H1 (cell line): ENCODE measurements around the gene STAT4. TPM values are rescaled to one million over a fixed set of nuclear protein-coding genes. Genes with fewer than 3 reads are reported as not detected.

Source experiments
- CTCF ChIA-PET: fragments of 300-600 bp; sonication (Branson Sonifier 250); formaldehyde crosslinking; loops from one replicate; lab custom pipeline; 2021; ENCODE audit not compliant: partially characterized antibody; lab: Charles Lee
- POLR2A ChIA-PET: fragments of 300-600 bp; sonication (Branson Sonifier 250); formaldehyde crosslinking; loops from one replicate; lab custom pipeline; 2021; ENCODE audit warnings: inconsistent platforms; ENCODE audit not compliant: partially characterized antibody; lab: Charles Lee
- DNase-seq, 2 experiments: peaks; one replicate each; pipeline versions ENCODE4 v3.0.0 to v3.0.0-alpha.2; 2010 to 2022; ENCODE audit warnings: low spot score in 2 of 2, low read depth in 1 of 2, mixed read lengths in 1 of 2
- FAIRE-seq: peaks from 2 replicates; lab custom pipeline; 2011; peaks lifted over from hg19 to GRCh38; lab: Jason Lieb, UNC
- H2AFZ ChIP-seq: 2 replicates; pipeline ENCODE4 v1.8.1; 2012; ENCODE audit warnings: low read length, inconsistent platforms
- H2AK5ac ChIP-seq: 2 replicates; pipeline ENCODE4 v1.6.1; 2013; ENCODE audit warnings: low read depth, low read length
- H2BK120ac ChIP-seq: replicated peaks from 2 replicates; pipeline ENCODE3; 2013; ENCODE audit warnings: low read depth, low read length, inconsistent platforms
- H2BK12ac ChIP-seq: 2 replicates; pipeline ENCODE4 v1.6.1; 2013; ENCODE audit warnings: low read depth, low read length
- H2BK15ac ChIP-seq: 2 replicates; pipeline ENCODE4 v1.6.1; 2013; ENCODE audit warnings: low read length
- H2BK20ac ChIP-seq: 2 replicates; pipeline ENCODE4 v1.6.1; 2013; ENCODE audit warnings: low read length
- H2BK5ac ChIP-seq: 2 replicates; pipeline ENCODE4 v1.6.1; 2013; ENCODE audit warnings: low read depth, low read length
- H3K14ac ChIP-seq: 2 replicates; pipeline ENCODE4 v1.6.1; 2013; ENCODE audit warnings: inconsistent platforms; ENCODE audit not compliant: insufficient read length
- H3K18ac ChIP-seq: 2 replicates; pipeline ENCODE4 v1.6.1; 2013; ENCODE audit warnings: low read length; ENCODE audit errors: extremely low read depth
- H3K23ac ChIP-seq: 2 replicates; pipeline ENCODE4 v1.6.1; 2013; ENCODE audit warnings: inconsistent platforms; ENCODE audit not compliant: insufficient read length
- H3K23me2 ChIP-seq: 2 replicates; pipeline ENCODE4 v1.6.1; 2013; ENCODE audit warnings: low read depth, low read length
- H3K27ac ChIP-seq: 2 replicates; pipeline ENCODE4 v1.6.1; 2011; ENCODE audit warnings: low read depth, low read length, inconsistent platforms
- H3K27me3 ChIP-seq, 4 experiments: replicated peaks in 1 of 4; 1 replicate in 1 of 4; 2 replicates in 3 of 4; pipeline versions ENCODE4 v1.6.1 to v1.8.1; 2011 to 2013; ENCODE audit warnings: low read length in 3 of 4, mild to moderate bottlenecking in 3 of 4, inconsistent platforms in 2 of 4, mixed read lengths in 2 of 4, moderate library complexity in 1 of 4; ENCODE audit not compliant: control insufficient read depth in 3 of 4, insufficient read depth in 3 of 4; ENCODE audit errors: extremely low read depth in 1 of 4
- H3K36me3 ChIP-seq, 4 experiments: 2 replicates each; pipeline versions ENCODE4 v1.6.1 to v1.8.1; 2011 to 2013; ENCODE audit warnings: mild to moderate bottlenecking in 4 of 4, low read length in 3 of 4, moderate library complexity in 2 of 4, control low read depth in 1 of 4, inconsistent platforms in 1 of 4; ENCODE audit not compliant: insufficient read depth in 4 of 4, control insufficient read depth in 2 of 4
- H3K4ac ChIP-seq: replicated peaks from 2 replicates; pipeline ENCODE3; 2013; ENCODE audit warnings: low read length, low read depth, mixed read lengths, inconsistent platforms; ENCODE audit not compliant: insufficient read length
- H3K4me1 ChIP-seq, 4 experiments: replicated peaks in 1 of 4; 1 replicate in 1 of 4; 2 replicates in 3 of 4; pipeline versions ENCODE4 v1.6.1 to v1.8.1; 2011 to 2013; ENCODE audit warnings: low read length in 3 of 4, inconsistent platforms in 2 of 4, mixed read lengths in 1 of 4; ENCODE audit not compliant: insufficient read depth in 4 of 4, control insufficient read depth in 3 of 4
- H3K4me2 ChIP-seq, 2 experiments: 2 replicates each; pipeline versions ENCODE4 v1.6.1 to v1.8.1; 2011 to 2013; ENCODE audit warnings: low read depth in 2 of 2, low read length in 2 of 2, control low read depth in 1 of 2, inconsistent platforms in 1 of 2, mild to moderate bottlenecking in 1 of 2; ENCODE audit not compliant: insufficient read depth in 1 of 2
- H3K4me3 ChIP-seq, 4 experiments: fragments of 200-600, 300-600 bp in 1 of 4; sonication (generic), shearing (Covaris generic), sonication (Bioruptor Twin) in 1 of 4; 2 replicates each; pipeline versions ENCODE4 v1.5.1 to v1.8.1; 2011 to 2016; ENCODE audit warnings: low read length in 4 of 4, low read depth in 3 of 4, control low read depth in 2 of 4, inconsistent platforms in 2 of 4, mild to moderate bottlenecking in 2 of 4, mixed read lengths in 1 of 4, moderate library complexity in 1 of 4; ENCODE audit not compliant: insufficient read depth in 2 of 4; ENCODE audit errors: extremely low read depth in 1 of 4
- H3K56ac ChIP-seq: replicated peaks from 2 replicates; pipeline ENCODE3; 2013; ENCODE audit warnings: low read depth, mild to moderate bottlenecking, mixed read lengths, low read length, inconsistent platforms; ENCODE audit not compliant: insufficient read length
- H3K79me1 ChIP-seq: 2 replicates; pipeline ENCODE4 v1.6.1; 2013; ENCODE audit warnings: low read depth, low read length, control low read depth
- H3K79me2 ChIP-seq, 2 experiments: 2 replicates each; pipeline versions ENCODE4 v1.6.1 to v1.8.1; 2012 to 2013; ENCODE audit warnings: low read length in 2 of 2, mild to moderate bottlenecking in 2 of 2, inconsistent platforms in 1 of 2; ENCODE audit not compliant: insufficient read depth in 2 of 2, control insufficient read depth in 1 of 2
- H3K9ac ChIP-seq, 4 experiments: replicated peaks in 1 of 4; 1 replicate in 1 of 4; 2 replicates in 3 of 4; pipeline versions ENCODE4 v1.6.1 to v1.8.1; 2011 to 2013; ENCODE audit warnings: low read depth in 3 of 4, low read length in 3 of 4, control low read depth in 2 of 4, mild to moderate bottlenecking in 2 of 4, moderate library complexity in 2 of 4, inconsistent platforms in 1 of 4; ENCODE audit errors: extremely low read depth in 1 of 4
- H3K9me3 ChIP-seq, 2 experiments: 2 replicates each; pipeline versions ENCODE4 v1.6.1 to v1.8.1; 2012 to 2013; ENCODE audit warnings: mild to moderate bottlenecking in 2 of 2, moderate library complexity in 2 of 2, control low read depth in 1 of 2, inconsistent platforms in 1 of 2, low read depth in 1 of 2, low read length in 1 of 2, mixed read lengths in 1 of 2; ENCODE audit not compliant: insufficient read depth in 2 of 2
- H4K20me1 ChIP-seq, 2 experiments: replicated peaks in 1 of 2; 2 replicates each; pipeline versions ENCODE3 to v1.8.1; 2011 to 2013; ENCODE audit warnings: inconsistent platforms in 2 of 2, low read length in 2 of 2, mild to moderate bottlenecking in 1 of 2; ENCODE audit not compliant: insufficient read depth in 2 of 2, control insufficient read depth in 1 of 2
- H4K5ac ChIP-seq: 2 replicates; pipeline ENCODE4 v1.6.1; 2013; ENCODE audit warnings: low read length, low read depth, mixed read lengths, inconsistent platforms; ENCODE audit not compliant: insufficient read length
- H4K8ac ChIP-seq: 2 replicates; pipeline ENCODE4 v1.8.0; 2013; ENCODE audit warnings: mild to moderate bottlenecking, moderate library complexity, low read length, inconsistent platforms; ENCODE audit not compliant: insufficient read depth; ENCODE audit errors: extremely low read depth
- H4K91ac ChIP-seq: replicated peaks from 2 replicates; pipeline ENCODE3; 2013; ENCODE audit warnings: low read length, mixed read lengths, inconsistent platforms; ENCODE audit not compliant: insufficient read length
- CREB1 ChIP-seq: IDR thresholded peaks from 2 replicates; pipeline ENCODE4 v1.6.1; 2012; ENCODE audit warnings: inconsistent platforms
- GTF2F1 ChIP-seq: IDR thresholded peaks from 2 replicates; pipeline ENCODE4 v1.6.1; 2012; ENCODE audit warnings: low read depth, low read length, improper control_type of control experiment, borderline replicate concordance
- RNF2 ChIP-seq: fragments of 200-900, 300-1000 bp; sonication (generic); IDR thresholded peaks from 2 replicates; pipeline ENCODE4 v1.7.1; 2016; ENCODE audit warnings: borderline replicate concordance, low read depth, mild to moderate bottlenecking, antibody characterized with exemption, low read length; ENCODE audit not compliant: poor library complexity, severe bottlenecking; ENCODE audit errors: missing control alignments
- WGBS, 2 experiments: shearing (Covaris generic) in 1 of 2; methylation state at CpG; one replicate each; pipeline versions ENCODE4 v1.1.6 to v1.1.7; 2013 to 2015; ENCODE audit warnings: low lambda C conversion rate in 2 of 2, mixed read lengths in 2 of 2, inconsistent platforms in 1 of 2, low coverage in 1 of 2, missing lambda C conversion rate in 1 of 2; ENCODE audit not compliant: insufficient replicate concordance in 2 of 2, insufficient coverage in 1 of 2, insufficient read length in 1 of 2; ENCODE audit errors: extremely low coverage in 1 of 2, missing lambda C conversion rate in 1 of 2; 5-methylcytosine and 5-hydroxymethylcytosine counted together
- polyA plus RNA-seq, 7 experiments: library from polyadenylated mRNA; depleted of rRNA in 3 of 7; stranded (reverse) in 5 of 7; unstranded in 2 of 7; fragments of >200 nt in 5 of 7; fragments of 200-250 nt in 2 of 7; gene quantifications; 1 replicate in 5 of 7; 2 replicates in 1 of 7; 4 replicates in 1 of 7; pipeline versions ENCODE4 v1.2.1 to v1.2.3, GENCODE V29; 2011 to 2013; ENCODE audit warnings: missing spikeins in 2 of 7, mixed read lengths in 2 of 7
- total RNA-seq: library from RNA; stranded (reverse); fragmentation: NEBNext Ultra II Directional; extraction: Animal tissue kit (Norgen Biotek cat#: 25700); gene quantifications from 2 replicates; pipeline ENCODE4 v1.2.1, GENCODE V29; 2021

STAT4 gene
- total and polyA plus RNA-seq, 2 of the 8 experiments (the other 6 are each of a cell fraction or from before 2014, with no cell fraction given): 0.36 to 0.63 TPM

DNA sequence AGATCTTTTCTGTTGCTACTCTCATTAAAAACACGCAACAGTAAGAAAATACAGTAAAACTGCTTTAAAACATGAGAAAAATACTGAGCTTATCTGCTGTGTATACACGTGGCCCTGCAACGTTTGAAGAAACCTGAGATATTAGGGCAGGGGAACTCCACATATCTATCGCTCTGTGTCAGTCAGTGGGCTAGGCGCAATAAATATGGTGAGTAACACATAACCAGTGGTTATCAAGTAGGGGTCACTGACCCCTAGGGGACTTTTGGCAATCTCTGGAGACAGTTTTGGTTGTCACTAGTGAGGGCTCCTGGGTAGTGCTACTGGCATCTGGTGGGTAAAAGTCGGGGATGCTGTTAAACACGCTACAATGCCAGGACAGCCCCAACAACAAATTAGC, 151.7 kb downstream of the STAT4 start:
- 94% methylated on average over 7 of the region's 7 CpGs; no CpG with 5 or more reads in 1 of the 2 experiments for WGBS, 2 experiments
- no peak overlapping the region for H2AFZ ChIP-seq
- no peak overlapping the region for H3K4me2 ChIP-seq
- no peak overlapping the region for H3K4ac ChIP-seq
- no peak overlapping the region for H3K9ac ChIP-seq
- no peak overlapping the region for H3K56ac ChIP-seq
- FAIRE-seq (no peak), DNase-seq (no peak)
- no peak overlapping the region for H2BK5ac ChIP-seq
- no peak for TF ChIP-seq RNF2
- TF ChIP-seq CREB1: no peak
- no peak for TF ChIP-seq GTF2F1
- no peaks in the 10 kb centered on the region for H3K27me3 ChIP-seq
- H3K27ac ChIP-seq: no peak overlapping the region
- no peak overlapping the region for H2BK15ac ChIP-seq
- H2BK120ac ChIP-seq: no peak overlapping the region
- CTCF ChIA-PET: interaction anchor here (1.0 kb wide), 1 partner anchor 34 kb away, joined by 3 read pairs; no protein-coding TSS in a partner anchor
- H4K8ac ChIP-seq: no peak overlapping the region
- H4K91ac ChIP-seq: no peak overlapping the region
- no peak overlapping the region for H2BK20ac ChIP-seq
- no peaks in the 10 kb centered on the region for H3K9me3 ChIP-seq
- H3K79me1 ChIP-seq: no peaks in the 10 kb centered on the region; the same call in 1 of the 2 replicates
- no peaks in the 10 kb centered on the region for H3K79me2 ChIP-seq
- no peak overlapping the region for H4K5ac ChIP-seq
- H2BK12ac ChIP-seq: no peak overlapping the region
- POLR2A ChIA-PET: no interaction called here
- H3K36me3 ChIP-seq: peaks cover 16 to 75% (median 57%) of the 10 kb centered on the region in 4 experiments
- H4K20me1 ChIP-seq: peaks cover 0 to 2% of the 10 kb centered on the region in 2 experiments
- H2AK5ac ChIP-seq: no peak overlapping the region
- H3K14ac ChIP-seq: no peak overlapping the region
- H3K4me3 ChIP-seq: no peak overlapping the region
- H3K18ac ChIP-seq: no peak overlapping the region
- H3K23me2 ChIP-seq: no peaks in the 10 kb centered on the region
- H3K23ac ChIP-seq: no peak overlapping the region
- no peaks in the 10 kb centered on the region for H3K4me1 ChIP-seq
